Endodermal cell (in vitro differentiated cells): Measurements from ENCODE around the gene LARGE1. TPM values are rescaled to one million over a fixed set of nuclear protein-coding genes. Genes with fewer than 3 reads are reported as not detected.

Experiments
- DNase-seq: peaks from one replicate; pipeline ENCODE4 v3.0.0-alpha.2; 2017
- H3K27ac ChIP-seq: 2 replicates; pipeline ENCODE4 v1.5.1; 2013; ENCODE audit warnings: mild to moderate bottlenecking, low read depth, low read length, moderate library complexity
- H3K27me3 ChIP-seq: 2 replicates; pipeline ENCODE4 v1.6.1; 2013; ENCODE audit warnings: mild to moderate bottlenecking, low read length, moderate library complexity; ENCODE audit not compliant: insufficient read depth, control insufficient read depth, poor library complexity, severe bottlenecking
- H3K36me3 ChIP-seq: 2 replicates; pipeline ENCODE4 v1.7.0; 2013; ENCODE audit warnings: mild to moderate bottlenecking, low read length, moderate library complexity; ENCODE audit not compliant: control insufficient read depth, insufficient read depth
- H3K4me1 ChIP-seq: one replicate; pipeline ENCODE4 v1.7.0; 2013; ENCODE audit warnings: low read length; ENCODE audit not compliant: control insufficient read depth, insufficient read depth
- H3K4me3 ChIP-seq: 2 replicates; pipeline ENCODE4 v1.5.1; 2013; ENCODE audit warnings: mild to moderate bottlenecking, low read length, moderate library complexity
- H3K9ac ChIP-seq: 2 replicates; pipeline ENCODE4 v1.6.1; 2013; ENCODE audit warnings: mild to moderate bottlenecking, low read length, moderate library complexity; ENCODE audit not compliant: poor library complexity, severe bottlenecking; ENCODE audit errors: extremely low read depth
- H3K9me3 ChIP-seq: 2 replicates; pipeline ENCODE4 v1.6.1; 2013; ENCODE audit warnings: mild to moderate bottlenecking, low read length, moderate library complexity; ENCODE audit not compliant: control insufficient read depth
- H3K27ac Mint-ChIP-seq: 2 replicates; pipeline ENCODE4 v1.8.0; 2020; ENCODE audit warnings: mixed read lengths
- H3K27me3 Mint-ChIP-seq: 2 replicates; pipeline ENCODE4 v1.8.0; 2021; ENCODE audit warnings: mild to moderate bottlenecking, mixed read lengths; ENCODE audit not compliant: insufficient read depth
- H3K36me3 Mint-ChIP-seq: 2 replicates; pipeline ENCODE4 v1.8.0; 2020; ENCODE audit warnings: low read depth, mixed read lengths
- H3K4me1 Mint-ChIP-seq: 2 replicates; pipeline ENCODE4 v1.8.0; 2020; ENCODE audit warnings: mixed read lengths
- H3K4me3 Mint-ChIP-seq: 2 replicates; pipeline ENCODE4 v1.8.0; 2020; ENCODE audit warnings: mild to moderate bottlenecking, moderate library complexity, mixed read lengths
- H3K9me3 Mint-ChIP-seq: 2 replicates; pipeline ENCODE4 v1.8.0; 2020; ENCODE audit warnings: mild to moderate bottlenecking, mixed read lengths
- WGBS, 2 experiments: methylation state at CpG; one replicate each; pipeline versions ENCODE4 v1.1.5 to v1.1.7; 2013; ENCODE audit warnings: missing lambda C conversion rate in 2 of 2, mixed read lengths in 1 of 2; ENCODE audit not compliant: insufficient coverage in 1 of 2, insufficient read length in 1 of 2; 5-methylcytosine and 5-hydroxymethylcytosine counted together
- total RNA-seq, 2 donors: library from RNA; stranded (reverse); fragmentation: NEBNext Ultra II Directional in 1 of 2; extraction: Animal tissue kit (Norgen Biotek cat#: 25700) in 1 of 2; gene quantifications; 2 replicates in 1 of 2; 3 replicates in 1 of 2; pipeline ENCODE4 v1.2.1, GENCODE V29; 2021
- TF ChIP-seq, protein P1 (sequence below): fragments of 200-600 bp; sonication (generic); conservative IDR thresholded peaks from 2 replicates; pipeline ENCODE4 v1.5.0; 2021; ENCODE audit warnings: antibody characterized with exemption, mild to moderate bottlenecking

LARGE1 gene
- total RNA-seq, 2 donors from 2014 or later, result 17.5 to 24.3 TPM

DNA sequence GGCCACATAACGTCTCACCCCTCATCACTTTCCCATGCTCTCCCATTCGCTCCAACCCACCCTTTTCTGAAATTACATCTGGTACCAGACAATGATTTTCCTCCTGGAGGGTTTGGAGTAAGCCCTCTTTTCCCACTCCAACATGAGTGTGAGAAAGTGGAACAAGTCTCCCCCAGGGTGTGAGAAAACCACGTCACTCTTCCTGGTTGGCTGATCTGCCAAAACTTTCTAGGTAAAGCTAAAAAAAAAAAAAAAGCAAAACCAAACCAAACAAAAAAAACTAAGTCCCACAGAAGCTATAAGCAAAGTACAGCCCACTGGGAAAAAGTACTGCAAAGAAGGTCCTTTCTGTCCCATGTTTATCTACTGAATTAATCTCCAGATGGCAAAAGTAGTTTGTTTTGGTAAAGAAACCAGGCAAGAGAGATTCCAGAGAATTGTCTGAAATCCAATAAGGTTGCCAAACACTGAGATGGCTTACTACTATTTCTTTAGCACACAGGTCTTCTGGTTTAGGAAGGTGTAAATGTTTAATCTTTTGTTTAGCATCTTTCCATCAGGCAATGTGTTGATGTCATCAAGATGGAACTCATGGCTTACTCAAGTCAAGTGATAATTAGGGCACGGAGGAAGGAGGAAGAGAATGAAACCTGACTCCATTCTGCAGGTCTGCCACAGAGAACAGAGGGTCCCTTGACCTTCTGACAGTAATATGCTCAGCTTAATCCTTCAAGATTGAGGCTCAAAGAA lies 395.6 kb downstream of the LARGE1 start:
- H3K9me3 ChIP-seq, result peaks cover 14% of the 10 kb centered on the region
- no peak overlapping the region for H3K4me3 ChIP-seq
- H3K27ac Mint-ChIP-seq, result no peak overlapping the region
- no peak overlapping the region for H3K9ac ChIP-seq
- H3K4me3 Mint-ChIP-seq, result no peak overlapping the region
- peaks cover 5% of the 10 kb centered on the region for H3K36me3 ChIP-seq
- peaks cover 14% of the 10 kb centered on the region for H3K4me1 Mint-ChIP-seq
- H3K27me3 Mint-ChIP-seq, result no peaks in the 10 kb centered on the region
- no peak for DNase-seq
- peaks cover 4% of the 10 kb centered on the region for H3K36me3 Mint-ChIP-seq
- no peaks in the 10 kb centered on the region for H3K27me3 ChIP-seq
- H3K27ac ChIP-seq, result no peak overlapping the region
- H3K4me1 ChIP-seq, result no peaks in the 10 kb centered on the region
- peaks cover 10% of the 10 kb centered on the region for H3K9me3 Mint-ChIP-seq
- TF ChIP-seq, protein P1, sequence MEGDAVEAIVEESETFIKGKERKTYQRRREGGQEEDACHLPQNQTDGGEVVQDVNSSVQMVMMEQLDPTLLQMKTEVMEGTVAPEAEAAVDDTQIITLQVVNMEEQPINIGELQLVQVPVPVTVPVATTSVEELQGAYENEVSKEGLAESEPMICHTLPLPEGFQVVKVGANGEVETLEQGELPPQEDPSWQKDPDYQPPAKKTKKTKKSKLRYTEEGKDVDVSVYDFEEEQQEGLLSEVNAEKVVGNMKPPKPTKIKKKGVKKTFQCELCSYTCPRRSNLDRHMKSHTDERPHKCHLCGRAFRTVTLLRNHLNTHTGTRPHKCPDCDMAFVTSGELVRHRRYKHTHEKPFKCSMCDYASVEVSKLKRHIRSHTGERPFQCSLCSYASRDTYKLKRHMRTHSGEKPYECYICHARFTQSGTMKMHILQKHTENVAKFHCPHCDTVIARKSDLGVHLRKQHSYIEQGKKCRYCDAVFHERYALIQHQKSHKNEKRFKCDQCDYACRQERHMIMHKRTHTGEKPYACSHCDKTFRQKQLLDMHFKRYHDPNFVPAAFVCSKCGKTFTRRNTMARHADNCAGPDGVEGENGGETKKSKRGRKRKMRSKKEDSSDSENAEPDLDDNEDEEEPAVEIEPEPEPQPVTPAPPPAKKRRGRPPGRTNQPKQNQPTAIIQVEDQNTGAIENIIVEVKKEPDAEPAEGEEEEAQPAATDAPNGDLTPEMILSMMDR, result no peak
- WGBS, 2 experiments, result 60 to 81% methylated on average over 2 to 4 of the region's 4 CpGs

DNA sequence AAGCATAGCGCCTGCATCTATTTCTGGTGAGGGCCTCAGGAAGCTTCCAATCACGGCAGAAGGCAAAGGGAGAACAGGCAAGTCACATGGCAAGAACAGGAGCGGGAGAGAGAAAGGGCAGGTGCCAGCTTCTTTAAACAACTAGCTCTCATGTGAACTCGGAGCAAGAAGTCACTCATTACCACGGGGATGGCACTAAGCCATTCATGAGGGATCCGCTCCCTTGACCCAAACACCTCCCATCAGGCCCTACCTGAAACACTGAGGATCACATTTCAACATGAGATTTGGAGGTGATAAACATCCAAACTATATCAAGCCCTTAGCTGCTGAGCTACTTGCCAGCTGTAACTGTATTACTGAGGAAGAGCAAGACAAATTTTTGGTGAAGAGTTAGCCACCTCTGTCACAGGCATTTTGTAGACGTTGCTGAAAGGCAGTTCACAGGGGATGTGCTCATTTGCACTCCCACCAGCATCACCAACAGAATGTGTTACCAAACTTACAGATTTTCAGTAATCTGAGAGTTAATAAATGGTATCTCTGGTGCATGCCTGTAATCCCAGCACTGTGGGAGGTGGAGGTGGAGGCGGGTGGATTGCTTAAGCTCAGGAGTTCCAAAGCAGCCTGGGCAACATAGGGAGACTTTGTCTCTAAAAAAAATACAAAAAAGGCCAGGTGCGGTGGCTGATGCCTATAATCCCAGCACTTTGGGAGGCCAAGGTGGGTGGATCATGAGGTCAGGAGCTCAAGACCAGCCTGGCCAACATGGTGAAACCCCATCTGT lies 398.2 kb downstream of the LARGE1 start:
- Mint-ChIP-seq H3K36me3 (peaks cover 4% of the 10 kb centered on the region), H3K4me1 (peaks cover 9% of the 10 kb centered on the region), H3K4me3 (no peak overlapping the region), H3K9me3 (peaks cover 10% of the 10 kb centered on the region), H3K27ac (no peak overlapping the region), H3K27me3 (peaks cover 3% of the 10 kb centered on the region)
- WGBS, 2 experiments, result 89 to 94% methylated on average over 8 to 9 of the region's 9 CpGs
- H3K27me3 ChIP-seq, result no peaks in the 10 kb centered on the region
- peaks cover 14% of the 10 kb centered on the region for H3K9me3 ChIP-seq
- TF ChIP-seq, protein P1, result no peak
- H3K27ac ChIP-seq, result no peak overlapping the region
- no peak for DNase-seq
- no peak overlapping the region for H3K4me3 ChIP-seq
- H3K9ac ChIP-seq, result no peak overlapping the region
- no peaks in the 10 kb centered on the region for H3K4me1 ChIP-seq
- peaks cover 5% of the 10 kb centered on the region for H3K36me3 ChIP-seq

DNA sequence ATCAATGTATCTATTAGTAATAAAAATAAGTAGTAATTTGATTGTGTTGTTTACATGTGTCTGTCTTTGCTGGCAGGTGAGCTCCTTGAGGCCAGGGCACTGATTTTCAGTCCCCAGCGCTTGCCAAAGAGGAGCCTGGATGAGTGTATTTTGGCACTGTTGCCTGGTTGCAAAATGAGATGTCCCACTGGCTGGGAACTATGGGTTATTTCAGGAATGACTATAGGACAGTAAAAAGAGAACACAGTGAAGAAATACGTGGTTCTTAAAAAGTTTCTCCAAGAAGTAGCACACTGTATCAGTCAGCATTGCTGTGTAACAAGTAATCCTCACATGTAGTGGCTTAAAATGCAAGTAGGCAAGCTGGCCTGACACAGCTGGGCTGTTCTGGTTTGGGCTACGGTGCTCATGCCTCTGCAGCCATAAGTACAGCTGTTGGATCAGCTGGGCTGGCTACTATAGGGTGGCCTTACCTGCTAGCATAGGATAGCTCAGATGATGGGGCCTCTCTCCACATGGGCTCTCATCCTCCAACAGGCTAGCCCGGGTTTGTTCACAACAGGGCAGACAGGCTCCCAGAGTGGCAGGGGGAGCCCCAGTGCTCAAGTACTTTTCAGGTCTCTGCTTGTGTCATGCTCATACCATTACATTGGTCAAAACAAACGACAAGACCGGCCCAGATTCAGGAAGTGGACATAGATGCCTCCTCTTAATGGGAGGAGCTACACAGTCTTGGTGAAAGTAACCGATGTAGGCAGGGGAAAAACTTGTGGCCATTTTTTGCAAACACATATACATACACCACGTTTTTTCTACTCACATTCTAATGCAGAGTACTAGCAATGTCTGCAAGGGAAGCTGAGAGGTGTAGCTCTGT lies 399.1 kb downstream of the LARGE1 start:
- TF ChIP-seq, protein P1, result no peak
- Mint-ChIP-seq H3K27ac (no peak overlapping the region), H3K27me3 (peaks cover 3% of the 10 kb centered on the region), H3K36me3 (peaks cover 4% of the 10 kb centered on the region), H3K4me1 (peaks cover 9% of the 10 kb centered on the region), H3K4me3 (no peak overlapping the region), H3K9me3 (peaks cover 10% of the 10 kb centered on the region)
- 91 to 95% methylated on average over 5 to 8 of the region's 8 CpGs for WGBS, 2 experiments
- H3K9me3 ChIP-seq, result peaks cover 14% of the 10 kb centered on the region
- H3K27me3 ChIP-seq, result no peaks in the 10 kb centered on the region
- H3K27ac ChIP-seq, result no peak overlapping the region
- H3K4me3 ChIP-seq, result no peak overlapping the region
- no peak for DNase-seq
- no peak overlapping the region for H3K9ac ChIP-seq
- H3K4me1 ChIP-seq, result no peaks in the 10 kb centered on the region
- H3K36me3 ChIP-seq, result peaks cover 5% of the 10 kb centered on the region
